Right lobe of liver (tissue), 4 donors: ENCODE results near the gene RALY.

Experiments
- CTCF ChIP-seq, 4 donors: fragments of 200-600 bp in 3 of 4; fragments of 450-650 bp in 1 of 4; IDR thresholded peaks; one replicate each; pipeline versions ENCODE4 v1.5.1 to v1.8.0; 2016 to 2022; ENCODE audit warnings: antibody characterized with exemption in 4 of 4, mild to moderate bottlenecking in 2 of 4
- POLR2A ChIP-seq: fragments of 450-650 bp; IDR thresholded peaks from one replicate; pipeline ENCODE4 v1.6.1; 2017; ENCODE audit warnings: antibody characterized with exemption, mild to moderate bottlenecking
- donor health status: DM: no; HTN: no; CAD: no.
- donor health status: DM: no; HTN: no; CAD: no.
- donor health status: DM: no; HTN: yes; CAD: no.

GRCh38 chr20:34090645-34091044 is 96.9 kb downstream of the RALY start:
- TF ChIP-seq CTCF (IDR thresholded peaks at IDR 0.05) (no peak), POLR2A (no peak)
